ENCODE data around the gene FLRT1.

- TF ChIP-seq CTCF (IDR thresholded peaks at IDR 0.05) (no peak), POLR2AphosphoS5 (IDR thresholded peaks at IDR 0.05) (no peak), EP300 (IDR thresholded peaks at IDR 0.05) (no peak), POLR2A (IDR thresholded peaks at IDR 0.05) (no peak)
Observed at GRCh38 chr11:64037027-64037634, 1.4 kb downstream of the FLRT1 start.
